ENCODE data around the gene G3BP1.
A peak's percentile ranks its signal among the peaks of the same experiment; 100 is the strongest.
"Not testable (repeated sequence)": the region's sequence is repeated elsewhere in the genome, so short reads cannot be mapped to it uniquely, and the experiment has no call there.

The G3BP1 gene

GRCh38 chr5:151800532-151800931 is 28.8 kb downstream of the G3BP1 start:
- peaks cover 100% of the 10 kb centered on the region for H3K36me3 Mint-ChIP-seq

GRCh38 chr5:151805414-151806223 is 33.9 kb downstream of the G3BP1 start:
- Mint-ChIP-seq H3K36me3 (peaks cover 97% of the 10 kb centered on the region), H3K9me3 (no peaks in the 10 kb centered on the region), H3K4me1 (peaks cover 32% of the 10 kb centered on the region), H3K27ac (peak overlapping the region; percentile 72), H3K4me3 (no peak overlapping the region)
- ATAC-seq (peak; percentile 24), DNase-seq (ENCODE audit: low spot score in 2 of 2) (no peak)

More at GRCh38 chr5:151800532-151800931, 28.8 kb downstream of the G3BP1 start:
- Mint-ChIP-seq H3K9me3 (no peaks in the 10 kb centered on the region), H3K4me1 (peaks cover 21% of the 10 kb centered on the region), H3K4me3 (no peak overlapping the region), H3K27ac (no peak overlapping the region)
- DNase-seq (ENCODE audit: low spot score in 2 of 2) = no peak
- no peak for ATAC-seq

DNA sequence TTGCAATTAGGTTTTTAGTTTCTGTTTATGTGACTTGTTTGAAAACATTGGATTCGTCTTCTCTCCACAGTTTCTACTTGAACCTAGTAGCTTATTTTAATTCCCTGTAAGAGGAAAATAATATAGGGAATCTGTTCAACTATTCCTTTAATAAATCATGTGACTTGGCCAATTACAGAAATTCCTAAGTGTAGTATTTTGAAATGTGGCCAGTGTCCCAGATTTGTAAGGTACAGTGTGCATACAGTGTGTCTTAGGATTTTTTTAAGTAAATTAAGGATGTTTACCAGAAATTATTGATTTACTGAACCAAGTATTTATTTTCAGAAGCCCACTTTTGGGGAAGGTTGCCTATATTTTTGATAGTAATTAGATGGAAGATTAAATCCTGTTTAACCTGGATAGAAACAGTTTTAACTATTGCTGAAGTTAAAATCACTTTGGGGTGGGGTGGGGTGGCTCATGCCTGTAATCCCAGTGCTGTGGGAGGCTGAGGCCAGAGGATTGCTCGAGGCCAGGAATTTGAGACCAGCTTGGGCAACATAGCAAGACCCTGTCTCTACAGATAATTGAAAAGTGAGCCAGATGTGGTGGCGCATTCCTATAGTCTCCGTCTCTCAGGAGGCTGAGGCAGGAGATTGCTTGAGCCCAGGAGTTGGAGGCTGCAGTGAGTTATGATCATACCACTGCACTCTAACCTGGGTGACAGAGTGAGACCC is 36.9 kb downstream of the G3BP1 start:
- Mint-ChIP-seq H3K4me1 (peaks cover 44% of the 10 kb centered on the region), H3K27ac (peak overlapping the region; percentile 63), H3K4me3 (no peak overlapping the region), H3K36me3 (peaks cover 97% of the 10 kb centered on the region), H3K9me3 (peaks cover 2% of the 10 kb centered on the region)
- ATAC-seq (no peak), DNase-seq (ENCODE audit: low spot score in 2 of 2) (no peak)

DNA sequence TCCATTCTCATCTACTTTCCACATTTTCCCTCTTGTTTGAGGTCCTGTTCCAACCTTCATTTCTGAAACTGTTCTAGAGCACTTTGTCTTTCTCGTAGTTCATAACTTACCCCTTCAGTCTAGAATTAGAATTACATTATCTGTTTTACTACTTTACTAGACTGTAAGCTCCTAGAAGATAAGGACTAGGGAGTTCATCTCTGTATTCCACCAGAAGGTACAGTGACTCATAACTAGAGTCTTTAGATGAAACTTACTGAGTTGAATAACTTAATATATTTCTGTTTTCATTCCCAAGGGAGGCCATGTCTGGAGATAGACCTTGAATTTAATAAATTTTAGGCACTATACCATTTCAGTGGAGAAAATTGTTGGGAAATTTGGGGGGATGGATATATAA is 38.7 kb downstream of the G3BP1 start:
- Mint-ChIP-seq H3K27ac (peak overlapping the region; percentile 76), H3K9me3 (peaks cover 2% of the 10 kb centered on the region), H3K4me1 (peaks cover 41% of the 10 kb centered on the region), H3K4me3 (no peak overlapping the region), H3K36me3 (peaks cover 97% of the 10 kb centered on the region)
- ATAC-seq (peak; percentile 57), DNase-seq (ENCODE audit: low spot score in 2 of 2) (no peak)

- ATAC-seq (no peak), DNase-seq (ENCODE audit: low spot score in 2 of 2) (no peak)
- H3K27ac Mint-ChIP-seq = peak overlapping the region; percentile 76
- peaks cover 93% of the 10 kb centered on the region for H3K36me3 Mint-ChIP-seq
- H3K9me3 Mint-ChIP-seq = peaks cover 2% of the 10 kb centered on the region
- peaks cover 36% of the 10 kb centered on the region for H3K4me1 Mint-ChIP-seq
- H3K4me3 Mint-ChIP-seq = no peak overlapping the region
These were observed 39.1 kb downstream of the G3BP1 start for GRCh38 chr5:151810897-151811296.

GRCh38 chr5:151811593-151812321 is 40.0 kb downstream of the G3BP1 start:
- DNase-seq (ENCODE audit: low spot score in 2 of 2) = no peak

DNA sequence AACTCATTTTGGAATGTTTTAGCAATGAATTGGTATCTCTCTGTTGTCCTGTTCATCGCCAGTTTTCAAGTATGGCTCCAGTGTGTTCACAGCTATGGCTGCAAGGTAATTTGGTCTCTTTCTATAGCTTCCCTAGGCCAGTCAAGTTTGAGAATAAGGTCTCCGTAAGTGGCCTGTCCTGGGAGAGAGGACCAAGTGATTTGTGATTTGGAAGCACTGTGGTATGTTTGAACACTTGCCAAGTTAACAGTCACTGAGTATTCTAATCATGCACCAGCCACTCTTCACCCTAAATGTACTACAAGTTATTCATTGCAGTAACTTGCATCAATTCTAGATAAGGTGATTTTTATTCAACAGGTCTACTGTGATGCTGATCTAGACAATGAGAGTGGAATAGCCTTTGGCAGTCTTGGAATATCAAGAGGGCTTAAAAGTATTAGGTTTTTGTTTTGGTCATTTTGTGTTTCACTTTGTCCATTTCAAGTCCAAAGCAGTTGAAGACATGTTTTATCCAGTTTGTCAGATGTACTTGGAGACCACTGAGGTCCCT is 41.1 kb downstream of the G3BP1 start:
- ATAC-seq (no peak), DNase-seq (ENCODE audit: low spot score in 2 of 2) (no peak)
- Mint-ChIP-seq H3K9me3 (peaks cover 2% of the 10 kb centered on the region), H3K27ac (no peak overlapping the region), H3K4me3 (no peak overlapping the region), H3K36me3 (peaks cover 73% of the 10 kb centered on the region), H3K4me1 (peaks cover 30% of the 10 kb centered on the region)

More at GRCh38 chr5:151811593-151812321, 40.0 kb downstream of the G3BP1 start:
- Mint-ChIP-seq H3K9me3 (peaks cover 2% of the 10 kb centered on the region), H3K27ac (no peak overlapping the region), H3K4me1 (peaks cover 31% of the 10 kb centered on the region), H3K36me3 (peaks cover 84% of the 10 kb centered on the region), H3K4me3 (no peak overlapping the region)
- ATAC-seq = no peak

- DNase-seq (ENCODE audit: low spot score in 2 of 2) = no peak
- ATAC-seq = no peak
- H3K9me3 Mint-ChIP-seq = peaks cover 2% of the 10 kb centered on the region
- peaks cover 54% of the 10 kb centered on the region for H3K36me3 Mint-ChIP-seq
- peaks cover 19% of the 10 kb centered on the region for H3K4me1 Mint-ChIP-seq
- H3K4me3 Mint-ChIP-seq = no peak overlapping the region
- no peak overlapping the region for H3K27ac Mint-ChIP-seq
These were observed 43.3 kb downstream of the G3BP1 start for GRCh38 chr5:151815051-151815450.

GRCh38 chr5:151819830-151820229 is 48.1 kb downstream of the G3BP1 start:
- Mint-ChIP-seq H3K4me1 (no peaks in the 10 kb centered on the region), H3K4me3 (no peak overlapping the region), H3K9me3 (no peaks in the 10 kb centered on the region), H3K36me3 (peaks cover 13% of the 10 kb centered on the region), H3K27ac (no peak overlapping the region)
- DNase-seq (ENCODE audit: low spot score in 2 of 2) = no peak
- no peak for ATAC-seq

DNA sequence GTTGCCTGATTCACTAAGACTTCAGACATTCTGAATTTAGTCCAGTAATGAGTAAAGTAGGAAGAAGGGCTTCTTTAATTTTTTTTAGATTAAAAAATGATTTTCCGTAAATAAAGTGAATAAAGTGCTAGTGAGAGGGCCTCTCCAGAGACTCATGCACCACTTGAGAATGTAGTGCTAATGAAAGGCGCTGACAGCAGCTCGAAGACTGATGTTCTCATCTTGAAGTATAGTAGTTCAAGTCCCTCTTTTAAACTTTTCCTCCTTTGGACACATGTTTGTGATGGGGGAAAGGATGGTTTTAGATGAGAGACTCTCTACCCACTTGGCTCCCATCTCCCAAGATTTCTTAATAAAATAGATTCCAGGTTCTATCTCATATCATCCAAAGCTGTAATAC is 48.5 kb downstream of the G3BP1 start:
- Mint-ChIP-seq H3K4me3 (no peak overlapping the region), H3K27ac (peak overlapping the region; percentile 29), H3K4me1 (no peaks in the 10 kb centered on the region), H3K9me3 (no peaks in the 10 kb centered on the region), H3K36me3 (peaks cover 13% of the 10 kb centered on the region)
- DNase-seq (ENCODE audit: low spot score in 2 of 2) (no peak), ATAC-seq (no peak)

DNA sequence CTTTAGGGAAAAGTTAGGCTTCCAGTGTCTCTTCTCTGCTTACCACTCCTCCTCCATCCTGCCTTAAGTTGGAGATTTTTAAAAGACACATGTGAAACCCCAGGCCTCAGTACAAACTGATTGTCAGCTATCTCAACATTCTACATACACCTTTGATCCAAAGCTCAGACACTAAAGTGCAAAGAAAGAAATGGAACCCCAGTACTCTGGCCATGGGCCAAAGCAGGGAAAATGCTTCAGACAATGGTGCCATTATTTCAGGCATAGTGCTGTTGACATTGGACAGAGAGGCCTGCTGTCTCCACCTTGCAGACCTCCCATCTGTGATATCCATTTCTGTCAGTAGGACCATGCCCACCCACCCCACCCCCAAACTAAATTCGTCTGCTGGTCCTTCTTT is 49.1 kb downstream of the G3BP1 start:
- ATAC-seq (no peak), DNase-seq (ENCODE audit: low spot score in 2 of 2) (no peak)
- Mint-ChIP-seq H3K36me3 (peaks cover 16% of the 10 kb centered on the region), H3K4me1 (no peaks in the 10 kb centered on the region), H3K4me3 (no peak overlapping the region), H3K27ac (peak overlapping the region; percentile 29), H3K9me3 (no peaks in the 10 kb centered on the region)

GRCh38 chr5:151822141-151822540 is 50.4 kb downstream of the G3BP1 start:
- DNase-seq (ENCODE audit: low spot score in 2 of 2) (no peak), ATAC-seq (no peak)
- Mint-ChIP-seq H3K4me1 (no peaks in the 10 kb centered on the region), H3K4me3 (no peak overlapping the region), H3K36me3 (peaks cover 16% of the 10 kb centered on the region), H3K9me3 (no peaks in the 10 kb centered on the region), H3K27ac (no peak overlapping the region)

DNA sequence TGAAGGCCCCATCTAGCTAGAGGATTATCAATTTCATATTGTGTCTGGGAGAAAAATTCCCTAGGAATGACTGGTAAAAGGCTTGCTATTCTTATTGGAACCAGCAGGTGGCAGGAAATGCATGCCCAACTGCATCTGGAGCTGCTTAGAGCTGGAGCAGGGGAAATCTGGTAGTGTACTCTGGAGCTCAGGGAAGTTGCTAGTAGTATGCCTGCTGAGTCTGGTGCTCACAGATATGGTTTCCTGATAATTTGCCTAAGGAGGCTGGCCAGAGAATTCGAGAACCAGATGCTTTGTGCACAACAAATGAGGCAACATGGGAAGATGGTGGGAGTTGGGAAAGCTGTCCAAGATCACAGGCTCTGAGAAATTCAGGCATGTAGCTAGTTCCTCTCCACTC is 53.7 kb downstream of the G3BP1 start:
- peaks cover 11% of the 10 kb centered on the region for H3K4me1 Mint-ChIP-seq
- no peak overlapping the region for H3K27ac Mint-ChIP-seq
- no peaks in the 10 kb centered on the region for H3K9me3 Mint-ChIP-seq
- peak; percentile 36 for ATAC-seq
- peaks cover 16% of the 10 kb centered on the region for H3K36me3 Mint-ChIP-seq
- H3K4me3 Mint-ChIP-seq = no peak overlapping the region
- no peak for DNase-seq (ENCODE audit: low spot score in 2 of 2)

DNA sequence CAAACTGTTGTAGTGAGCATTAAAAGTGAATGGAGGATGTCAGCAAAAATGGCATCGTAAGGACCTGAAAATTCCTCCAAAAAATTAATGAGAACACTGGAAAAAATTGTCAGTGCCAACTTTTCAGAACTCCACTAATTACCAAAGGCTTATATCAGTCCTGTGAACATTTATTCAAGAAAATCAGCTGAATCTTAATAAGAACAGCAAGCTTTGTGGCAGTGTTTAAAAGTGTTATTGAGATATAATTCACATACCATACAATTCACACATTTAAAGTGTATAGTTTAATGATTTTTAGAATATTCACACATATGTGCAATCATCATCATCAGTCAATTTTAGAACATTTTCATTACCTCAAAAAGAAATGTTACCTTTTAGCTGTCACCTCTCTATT is 57.6 kb downstream of the G3BP1 start:
- peaks cover 15% of the 10 kb centered on the region for H3K36me3 Mint-ChIP-seq
- no peak overlapping the region for H3K27ac Mint-ChIP-seq
- H3K9me3 Mint-ChIP-seq = peaks cover 18% of the 10 kb centered on the region
- H3K4me1 Mint-ChIP-seq = peaks cover 29% of the 10 kb centered on the region
- no peak overlapping the region for H3K4me3 Mint-ChIP-seq
- ATAC-seq (no peak), DNase-seq (ENCODE audit: low spot score in 2 of 2) (no peak)

DNA sequence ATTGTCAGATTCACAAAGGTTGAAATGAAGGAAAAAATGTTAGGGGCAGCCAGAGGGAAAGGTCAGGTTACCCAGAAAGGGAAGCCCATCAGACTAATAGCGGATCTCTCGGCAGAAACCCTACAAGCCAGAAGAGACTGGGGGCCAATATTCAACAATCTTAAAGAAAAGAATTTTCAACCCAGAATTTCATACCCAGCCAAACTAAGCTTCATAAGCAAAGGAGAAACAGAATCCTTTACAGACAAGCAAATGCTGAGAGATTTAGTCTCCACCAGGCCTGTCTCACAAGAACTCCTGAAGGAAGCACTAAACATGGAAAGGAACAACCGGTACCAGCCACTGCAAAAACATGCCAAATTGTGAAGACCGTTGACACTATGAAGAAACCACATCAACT is 61.1 kb downstream of the G3BP1 start:
- H3K27ac Mint-ChIP-seq, H3K36me3 Mint-ChIP-seq: not testable (repeated sequence)

More for the DNA sequence above, 61.1 kb downstream of the G3BP1 start:
- Mint-ChIP-seq H3K4me1 (peaks cover 29% of the 10 kb centered on the region), H3K9me3 (peaks cover 34% of the 10 kb centered on the region)
- not testable (repeated sequence) for ATAC-seq; H3K4me3 Mint-ChIP-seq; DNase-seq (ENCODE audit: low spot score in 2 of 2)
